HFF-Myc (cell line): ENCODE measurements around the gene PUS1.

Source experiments
- DNase-seq: peaks from one replicate; pipeline ENCODE4 v3.0.0-alpha.2; 2011; ENCODE audit warnings: low read depth; ENCODE audit errors: extremely low read depth
- H3K4me3 ChIP-seq: replicated peaks from 2 replicates; pipeline ENCODE4 v1.5.1; 2011; ENCODE audit warnings: low read depth, mild to moderate bottlenecking, control low read depth, low read length
- CTCF ChIP-seq: IDR thresholded peaks from 2 replicates; pipeline ENCODE4 v1.5.1; 2012; ENCODE audit warnings: mild to moderate bottlenecking, low read depth, low read length, control low read depth; ENCODE audit errors: missing control alignments

PUS1 gene

GRCh38 chr12:131914179-131914702 lies 14.8 kb upstream of the PUS1 start:
- no peak for DNase-seq
- no peak for TF ChIP-seq CTCF
- H3K4me3 ChIP-seq = no peak overlapping the region

- no peak for TF ChIP-seq CTCF
- DNase-seq = no peak
- no peak overlapping the region for H3K4me3 ChIP-seq
Observed at GRCh38 chr12:131915000-131915689, 13.9 kb upstream of the PUS1 start.

- DNase-seq = no peak
- H3K4me3 ChIP-seq = no peak overlapping the region
- no peak for TF ChIP-seq CTCF
Observed at GRCh38 chr12:131915823-131916222, 13.3 kb upstream of the PUS1 start.

GRCh38 chr12:131916306-131917138 lies 12.6 kb upstream of the PUS1 start:
- no peak overlapping the region for H3K4me3 ChIP-seq
- no peak for DNase-seq
- TF ChIP-seq CTCF = no peak

- no peak overlapping the region for H3K4me3 ChIP-seq
- TF ChIP-seq CTCF = no peak
- DNase-seq = no peak
Observed at GRCh38 chr12:131917139-131917710, 11.9 kb upstream of the PUS1 start.

- H3K4me3 ChIP-seq = no peak overlapping the region
- DNase-seq = no peak
- TF ChIP-seq CTCF = no peak
Observed at GRCh38 chr12:131917711-131918306, 11.3 kb upstream of the PUS1 start.
